Muscle of leg (tissue), 11 donors: Measurements from ENCODE around the gene MGRN1. TPM values are rescaled to one million over a fixed set of nuclear protein-coding genes. Genes with fewer than 3 reads are reported as not detected.

Experiments
- DNase-seq: peaks from one replicate; pipeline ENCODE4 v3.0.0; 2013
- H3K27ac ChIP-seq: one replicate; pipeline ENCODE4 v1.5.1; 2013; ENCODE audit warnings: mild to moderate bottlenecking, low read length, control low read depth
- H3K27me3 ChIP-seq: one replicate; pipeline ENCODE4 v1.6.1; 2013; ENCODE audit warnings: low read length; ENCODE audit not compliant: control insufficient read depth, insufficient read depth
- H3K36me3 ChIP-seq: one replicate; pipeline ENCODE4 v1.6.1; 2013; ENCODE audit warnings: low read length; ENCODE audit not compliant: control insufficient read depth, insufficient read depth
- H3K4me1 ChIP-seq: one replicate; pipeline ENCODE4 v1.6.1; 2013; ENCODE audit warnings: low read length; ENCODE audit not compliant: control insufficient read depth, insufficient read depth
- H3K4me3 ChIP-seq: one replicate; pipeline ENCODE4 v1.5.1; 2013; ENCODE audit warnings: low read length, control low read depth
- H3K9me3 ChIP-seq: replicated peaks from 2 replicates; pipeline ENCODE4 v1.6.1; 2013; ENCODE audit warnings: low read depth, low read length; ENCODE audit not compliant: control insufficient read depth
- WGBS: methylation state at CpG from one replicate; pipeline ENCODE4 v1.1.5; 2013; ENCODE audit warnings: missing lambda C conversion rate; ENCODE audit not compliant: insufficient coverage; 5-methylcytosine and 5-hydroxymethylcytosine counted together
- polyA plus RNA-seq, 8 donors: library from polyadenylated mRNA; unstranded; fragments of 120-200 nt; gene quantifications; one replicate each; pipeline versions ENCODE4 v1.2.1 to v1.2.3, GENCODE V29; 2013; ENCODE audit warnings: inconsistent platforms in 1 of 8, low replicate concordance in 1 of 8; ENCODE audit not compliant: insufficient read length in 8 of 8, insufficient read depth in 1 of 8
- total RNA-seq: library from RNA; stranded (reverse); fragments of 120-200 nt; gene quantifications from one replicate; pipeline ENCODE4 v1.2.4, GENCODE V29; 2013

MGRN1 gene
- total and polyA plus RNA-seq, 9 donors: 15.9 to 50.7 (median 37.2) TPM

- Histone ChIP-seq H3K9me3 (no peaks in the 10 kb centered on the region), H3K36me3 (peaks cover 40% of the 10 kb centered on the region), H3K4me1 (no peaks in the 10 kb centered on the region), H3K27me3 (no peaks in the 10 kb centered on the region), H3K4me3 (no peak overlapping the region), H3K27ac (no peak overlapping the region)
- no peak for DNase-seq
- no CpG with 5 or more reads among the region's 2 CpGs for WGBS
Observed at GRCh38 chr16:4714996-4715395, 90.4 kb downstream of the MGRN1 start.

- H3K9me3 ChIP-seq: no peaks in the 10 kb centered on the region
- no peak overlapping the region for H3K27ac ChIP-seq
- H3K27me3 ChIP-seq: no peaks in the 10 kb centered on the region
- no peak for DNase-seq
- no CpG with 5 or more reads among the region's 5 CpGs for WGBS
- peaks cover 41% of the 10 kb centered on the region for H3K36me3 ChIP-seq
- H3K4me3 ChIP-seq: no peak overlapping the region
- H3K4me1 ChIP-seq: no peaks in the 10 kb centered on the region
Observed at GRCh38 chr16:4718466-4718865, 93.8 kb downstream of the MGRN1 start.

- H3K4me3 ChIP-seq: no peak overlapping the region
- no peaks in the 10 kb centered on the region for H3K9me3 ChIP-seq
- no peaks in the 10 kb centered on the region for H3K27me3 ChIP-seq
- no peak for DNase-seq
- peaks cover 41% of the 10 kb centered on the region for H3K36me3 ChIP-seq
- no peaks in the 10 kb centered on the region for H3K4me1 ChIP-seq
- 94% methylated on average over 5 of the region's 14 CpGs for WGBS
- H3K27ac ChIP-seq: no peak overlapping the region
Observed at GRCh38 chr16:4723071-4723767, 98.6 kb downstream of the MGRN1 start.

GRCh38 chr16:4724661-4725270 is 100.1 kb downstream of the MGRN1 start:
- no peak overlapping the region for H3K4me3 ChIP-seq
- no peak for DNase-seq
- peaks cover 51% of the 10 kb centered on the region for H3K36me3 ChIP-seq
- no peaks in the 10 kb centered on the region for H3K4me1 ChIP-seq
- H3K27ac ChIP-seq: no peak overlapping the region
- no peaks in the 10 kb centered on the region for H3K9me3 ChIP-seq
- WGBS: 72% methylated on average over 10 of the region's 11 CpGs
- H3K27me3 ChIP-seq: no peaks in the 10 kb centered on the region

GRCh38 chr16:4726616-4727015 is 102.0 kb downstream of the MGRN1 start:
- no peaks in the 10 kb centered on the region for H3K9me3 ChIP-seq
- H3K36me3 ChIP-seq: peaks cover 62% of the 10 kb centered on the region
- no peak overlapping the region for H3K4me3 ChIP-seq
- H3K27me3 ChIP-seq: no peaks in the 10 kb centered on the region
- DNase-seq: no peak
- WGBS: 94% methylated on average over 18 of the region's 18 CpGs
- no peaks in the 10 kb centered on the region for H3K4me1 ChIP-seq
- no peak overlapping the region for H3K27ac ChIP-seq

GRCh38 chr16:4728676-4729075 is 104.0 kb downstream of the MGRN1 start:
- Histone ChIP-seq H3K27ac (no peak overlapping the region), H3K36me3 (peaks cover 51% of the 10 kb centered on the region)
- 95% methylated on average over 6 of the region's 8 CpGs for WGBS

GRCh38 chr16:4729876-4730275 is 105.2 kb downstream of the MGRN1 start:
- Histone ChIP-seq H3K27ac (no peak overlapping the region), H3K27me3 (no peaks in the 10 kb centered on the region), H3K4me3 (no peak overlapping the region), H3K36me3 (peaks cover 50% of the 10 kb centered on the region), H3K9me3 (no peaks in the 10 kb centered on the region), H3K4me1 (peaks cover 4% of the 10 kb centered on the region)
- WGBS: 87% methylated on average over 14 of the region's 15 CpGs
- DNase-seq: no peak

More at GRCh38 chr16:4728676-4729075, 104.0 kb downstream of the MGRN1 start:
- H3K9me3 ChIP-seq: no peaks in the 10 kb centered on the region
- H3K4me3 ChIP-seq: no peak overlapping the region
- H3K4me1 ChIP-seq: peaks cover 3% of the 10 kb centered on the region
- no peaks in the 10 kb centered on the region for H3K27me3 ChIP-seq
- DNase-seq: no peak

- Histone ChIP-seq H3K27ac (no peak overlapping the region), H3K4me1 (peaks cover 12% of the 10 kb centered on the region), H3K9me3 (no peaks in the 10 kb centered on the region), H3K36me3 (peaks cover 27% of the 10 kb centered on the region), H3K27me3 (no peaks in the 10 kb centered on the region), H3K4me3 (peak overlapping the region; percentile 99)
- DNase-seq: no peak
- 14% methylated on average over 8 of the region's 17 CpGs for WGBS
Observed at GRCh38 chr16:4733211-4733742, 108.7 kb downstream of the MGRN1 start.

- WGBS: 0% methylated on average over 14 of the region's 19 CpGs
- DNase-seq: no peak
- H3K4me3 ChIP-seq: peak overlapping the region; percentile 99
- peaks cover 12% of the 10 kb centered on the region for H3K4me1 ChIP-seq
- peaks cover 22% of the 10 kb centered on the region for H3K36me3 ChIP-seq
- H3K27me3 ChIP-seq: no peaks in the 10 kb centered on the region
- H3K27ac ChIP-seq: peak overlapping the region; percentile 69
- no peaks in the 10 kb centered on the region for H3K9me3 ChIP-seq
Observed at GRCh38 chr16:4733747-4734062, 109.1 kb downstream of the MGRN1 start.

- Histone ChIP-seq H3K27ac (peak within 1 kb of the TSS; percentile 96), H3K4me3 (peak within 1 kb of the TSS; percentile 99), H3K4me1 (peaks cover 12% of the 10 kb centered on the region), H3K9me3 (no peaks in the 10 kb centered on the region), H3K27me3 (no peaks in the 10 kb centered on the region), H3K36me3 (peaks cover 18% of the 10 kb centered on the region)
- under 1% methylated on average over 70 of the region's 70 CpGs for WGBS
- peak; percentile 99 for DNase-seq
Observed at GRCh38 chr16:4734063-4734729, 109.6 kb downstream of the MGRN1 start, which contains the start of the genes ANKS3 and DNAAF8. Gene ANKS3, minus strand, starts transcription at chr16:4734271. Its CDS starts 4,122 bp downstream, at chr16:4730149. Gene DNAAF8, plus strand, starts transcription at chr16:4734537. Its CDS starts 1,978 bp downstream, at chr16:4736515.
